HCT116 (cell line): ENCODE data around the gene COX6A2.

Source experiments
- ATF3 ChIP-seq: IDR thresholded peaks from 2 replicates; pipeline ENCODE4 v1.6.1; 2012
- CBX3 ChIP-seq: IDR thresholded peaks from 2 replicates; pipeline ENCODE4 v1.6.1; 2012; ENCODE audit warnings: low read depth
- CTCF ChIP-seq, 3 experiments: fragments of 200-600 bp in 1 of 3; sonication (generic) in 1 of 3; IDR thresholded peaks in 2 of 3; conservative IDR thresholded peaks in 1 of 3; 2 replicates each; pipeline ENCODE4 v1.5.1; 2012 to 2017; ENCODE audit warnings: low read depth in 2 of 3, low read length in 2 of 3, antibody characterized with exemption in 1 of 3, borderline replicate concordance in 1 of 3, control low read depth in 1 of 3, mild to moderate bottlenecking in 1 of 3, mixed read lengths in 1 of 3, mixed run types in 1 of 3, moderate library complexity in 1 of 3; ENCODE audit not compliant: insufficient read depth in 1 of 3
- MAX ChIP-seq: IDR thresholded peaks from 2 replicates; pipeline ENCODE4 v1.6.1; 2012
- POLR2A ChIP-seq: IDR thresholded peaks from 2 replicates; pipeline ENCODE4 v1.7.0; 2011; ENCODE audit warnings: borderline replicate concordance; ENCODE audit not compliant: insufficient read depth, insufficient read length; ENCODE audit errors: extremely low read depth
- POLR2AphosphoS5 ChIP-seq: IDR thresholded peaks from 2 replicates; pipeline ENCODE4 v1.6.1; 2011; ENCODE audit warnings: mild to moderate bottlenecking, low read depth, low read length, moderate library complexity
- RAD21 ChIP-seq: IDR thresholded peaks from 2 replicates; pipeline ENCODE4 v1.6.1; 2012; ENCODE audit warnings: low read depth, mild to moderate bottlenecking
- SIN3A ChIP-seq: IDR thresholded peaks from 2 replicates; pipeline ENCODE4 v1.6.1; 2012; ENCODE audit warnings: low read depth

GRCh38 chr16:31438414-31438813 is 10.3 kb upstream of the COX6A2 start:
- TF ChIP-seq POLR2A (no peak), CTCF (IDR thresholded peaks at IDR 0.05 in 2 of 3, conservative IDR thresholded peaks at IDR 0.05 in 1 of 3; ENCODE audit: borderline replicate concordance in 1 of 3, insufficient read depth in 1 of 3, low read depth in 2 of 3, low read length in 2 of 3) (no peak), CBX3 (no peak), RAD21 (no peak), POLR2AphosphoS5 (no peak), MAX (no peak), SIN3A (no peak), ATF3 (no peak)
